CD4-positive, alpha-beta T cell treated with Interleukin-2 at 100 ng/mL for 4 hours (primary cell): ENCODE results near the gene NXNL1.

Experiments used
- DNase-seq: peaks from one replicate; pipeline ENCODE4 v3.0.0-alpha.2; 2020; ENCODE audit warnings: low spot score

Gene NXNL1

DNA sequence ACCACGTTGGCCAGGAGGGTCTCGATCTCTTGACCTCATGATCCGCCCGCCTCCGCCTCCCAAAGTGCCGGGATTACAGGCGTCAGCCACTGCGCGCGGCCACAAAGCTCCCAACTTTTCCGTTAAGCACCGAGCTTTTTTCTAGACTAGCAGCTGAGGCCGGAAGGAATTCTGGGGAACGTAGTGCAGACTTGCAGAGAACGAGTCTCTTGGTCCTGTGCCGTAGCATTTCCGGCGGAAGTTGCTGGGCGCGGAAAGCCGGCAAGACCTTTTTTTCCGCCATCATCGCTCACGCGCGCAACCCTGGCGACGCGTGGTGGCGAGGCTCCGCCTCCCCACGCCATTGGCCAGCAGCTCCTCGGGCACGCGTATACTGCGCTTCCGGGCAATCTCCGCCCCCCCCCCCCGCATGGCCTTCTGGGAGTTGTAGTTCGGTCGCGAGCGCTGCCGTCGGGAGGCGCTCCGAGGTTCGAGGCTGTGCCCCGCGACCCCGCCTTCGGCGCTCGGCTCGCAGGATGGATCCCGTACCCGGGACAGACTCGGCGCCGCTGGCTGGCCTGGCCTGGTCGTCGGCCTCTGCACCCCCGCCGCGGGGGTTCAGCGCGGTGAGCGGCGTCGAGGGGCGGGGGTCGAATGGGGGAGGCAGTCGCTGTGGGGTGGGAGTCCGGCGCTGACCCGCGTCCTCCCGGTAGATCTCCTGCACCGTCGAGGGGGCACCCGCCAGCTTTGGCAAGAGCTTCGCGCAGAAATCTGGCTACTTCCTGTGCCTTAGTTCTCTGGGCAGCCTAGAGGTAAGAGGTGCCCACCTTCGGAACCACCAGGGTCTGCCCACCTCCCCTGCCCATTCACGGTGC, 40.9 kb downstream of the NXNL1 start, which contains the start of gene MVB12A:
Gene MVB12A, plus strand, starts transcription at position 427 of the 854 bp plus-strand sequence. Its CDS starts 89 bp downstream, at position 516.
- peak; percentile 97 for DNase-seq

DNA sequence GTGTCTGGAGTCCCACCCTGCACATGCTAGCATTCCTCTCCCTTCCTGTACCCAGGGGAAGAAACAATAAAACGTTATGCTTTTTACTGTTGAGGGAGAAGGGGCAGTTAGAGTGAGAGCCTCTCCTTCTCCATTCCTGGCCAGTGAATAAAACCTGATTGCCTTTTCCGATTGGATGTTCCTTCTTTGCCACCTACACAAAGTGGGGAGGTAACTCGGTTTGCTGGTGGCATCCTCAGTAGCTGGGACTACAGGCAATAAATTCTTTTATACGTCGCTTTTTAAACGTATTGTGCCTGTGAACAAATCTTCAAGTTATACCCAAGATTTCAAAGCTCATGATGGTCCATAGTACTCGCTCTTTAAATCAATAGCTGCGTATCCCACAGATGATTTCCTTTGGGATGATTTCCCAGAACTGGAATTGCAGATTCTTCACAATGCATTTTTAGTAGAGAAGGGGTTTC, 41.5 kb downstream of the NXNL1 start:
- DNase-seq = no peak

- no peak for DNase-seq
These were observed 42.0 kb downstream of the NXNL1 start for GRCh38 chr19:17418710-17419109.

DNA sequence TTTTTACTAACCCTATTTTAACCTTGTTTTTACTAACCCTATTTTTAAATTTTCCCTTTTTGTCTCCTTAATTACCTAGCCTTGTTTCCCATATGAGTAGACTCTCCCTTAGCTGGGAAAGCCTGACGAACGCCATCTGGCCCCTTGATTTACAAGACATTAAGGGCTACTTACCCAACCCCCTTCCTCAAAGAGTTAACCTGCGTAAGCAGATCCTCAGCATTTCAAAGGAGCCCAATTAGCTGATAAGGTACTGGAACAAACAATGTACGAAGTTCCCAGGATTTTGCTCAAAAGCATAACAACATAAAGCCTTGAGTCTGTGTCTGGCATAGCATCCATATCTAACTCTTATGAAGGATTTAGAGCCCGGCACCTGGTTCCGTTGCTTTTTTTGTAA, 45.6 kb downstream of the NXNL1 start:
- no peak for DNase-seq

- no peak for DNase-seq
These were observed 46.6 kb downstream of the NXNL1 start for GRCh38 chr19:17414097-17414496.

DNA sequence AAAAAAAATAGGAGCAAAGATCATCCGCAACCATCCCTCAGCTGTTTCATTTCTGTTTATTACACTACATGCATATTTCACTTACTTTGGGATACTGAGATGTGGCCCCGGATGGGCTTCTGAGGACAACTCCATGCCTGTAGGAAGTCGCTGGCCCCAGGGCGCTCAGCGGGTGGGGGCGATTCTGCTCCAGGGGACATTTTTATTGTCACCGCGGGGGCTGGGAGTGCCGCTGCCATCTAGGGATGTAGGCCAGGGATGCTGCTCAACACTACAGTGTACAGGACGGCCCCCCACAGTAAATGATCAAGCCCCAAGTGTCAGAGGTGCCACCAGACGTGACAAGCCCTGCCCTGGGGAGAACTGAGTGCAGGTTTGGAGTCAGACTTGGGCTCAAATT, 48.9 kb downstream of the NXNL1 start:
- DNase-seq = no peak

GRCh38 chr19:17409990-17410389, 50.7 kb downstream of the NXNL1 start:
- DNase-seq = no peak

DNA sequence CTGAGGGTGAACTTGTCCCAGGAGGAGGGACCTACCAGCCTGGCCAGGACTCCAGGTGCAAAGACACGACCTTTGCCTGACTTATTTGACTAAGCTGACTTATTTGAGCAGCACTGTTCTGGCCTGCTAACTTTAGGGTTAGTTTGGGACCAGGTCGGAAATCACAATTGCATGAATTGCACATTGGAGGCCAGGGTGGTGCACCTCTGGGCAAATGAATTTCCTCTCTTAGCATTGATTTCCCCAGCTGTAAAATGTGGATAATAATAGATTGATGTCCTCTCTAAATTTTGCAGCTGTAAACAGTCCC, 53.9 kb downstream of the NXNL1 start:
- DNase-seq = no peak

DNA sequence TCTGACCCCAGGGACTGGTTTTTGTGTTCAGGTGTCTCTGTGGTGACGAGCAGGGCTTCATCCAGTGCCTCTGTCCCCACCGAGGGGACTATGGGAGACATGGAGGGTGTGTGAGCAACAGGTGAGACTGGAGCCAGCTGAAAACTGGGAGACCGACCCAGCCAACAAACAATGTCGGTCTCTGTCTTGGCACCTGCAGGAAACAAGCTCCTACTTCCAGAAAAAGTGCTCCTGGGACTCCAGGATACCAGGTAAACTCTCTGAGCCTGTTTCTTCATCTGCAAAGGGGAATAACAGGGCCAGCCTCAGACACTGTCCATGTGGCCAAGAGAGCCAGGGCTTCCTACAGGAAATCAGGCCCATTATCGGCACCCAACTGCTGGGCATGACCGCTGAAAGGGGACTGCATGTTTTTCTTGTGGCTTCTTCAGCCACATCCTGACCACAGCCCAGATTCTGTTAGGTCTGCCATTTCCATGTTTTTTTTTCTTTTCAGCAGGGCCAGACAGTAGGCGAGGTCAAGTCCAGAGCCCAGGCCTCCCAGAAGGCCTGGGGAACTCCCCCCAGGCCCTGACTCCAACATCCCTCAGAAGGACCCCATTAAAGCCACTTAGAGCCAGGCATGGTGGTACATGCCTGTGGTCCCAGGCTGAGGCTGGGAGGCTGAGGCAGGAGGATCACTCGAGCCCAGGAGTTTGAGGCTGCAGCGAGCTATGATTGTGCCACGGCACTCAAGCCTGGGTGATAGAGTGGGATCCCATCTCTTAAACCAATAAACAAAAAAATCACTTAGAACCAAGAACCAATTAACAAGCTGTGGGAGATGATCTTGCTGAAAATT, 54.5 kb downstream of the NXNL1 start:
- DNase-seq = no peak
